Tibial nerve (tissue), 4 donors: ENCODE measurements around the gene TOP1. TPM values are rescaled to one million over a fixed set of nuclear protein-coding genes. Genes with fewer than 3 reads are reported as not detected.
A peak's percentile ranks its signal among the peaks of the same experiment; 100 is the strongest.

Experiments
- DNase-seq, 2 donors: peaks; one replicate each; pipeline ENCODE4 v3.0.0-alpha.2; 2019; ENCODE audit warnings: low spot score in 2 of 2
- H3K27ac ChIP-seq, 4 donors: fragments of 200-600 bp; sonication (generic) in 3 of 4; one replicate each; pipeline ENCODE4 v1.5.1; 2017 to 2019; ENCODE audit warnings: mild to moderate bottlenecking in 1 of 4
- H3K27me3 ChIP-seq, 2 donors: fragments of 200-600 bp; sonication (generic) in 1 of 2; one replicate each; pipeline versions ENCODE4 v1.5.1 to v1.6.0; 2017 to 2019
- H3K36me3 ChIP-seq, 3 donors: fragments of 200-600 bp; sonication (generic); one replicate each; pipeline ENCODE4 v1.5.1; 2018 to 2019
- H3K4me1 ChIP-seq, 4 donors: fragments of 200-600 bp; sonication (generic) in 3 of 4; one replicate each; pipeline ENCODE4 v1.5.1; 2017 to 2019
- H3K4me3 ChIP-seq, 4 donors: fragments of 200-600 bp; sonication (generic) in 3 of 4; one replicate each; pipeline ENCODE4 v1.5.1; 2017 to 2019; ENCODE audit warnings: mild to moderate bottlenecking in 1 of 4, moderate library complexity in 1 of 4
- H3K9me3 ChIP-seq, 4 donors: fragments of 200-600 bp; sonication (generic) in 3 of 4; one replicate each; pipeline ENCODE4 v1.5.1; 2017 to 2019
- CTCF ChIP-seq, 5 experiments: fragments of 200-600 bp in 3 of 5; fragments of 450-650 bp in 2 of 5; sonication (generic) in 3 of 5; IDR thresholded peaks; one replicate each; pipeline ENCODE4 v1.5.1; 2016 to 2019; ENCODE audit warnings: antibody characterized with exemption in 5 of 5, mild to moderate bottlenecking in 3 of 5, moderate library complexity in 2 of 5
- EP300 ChIP-seq, 2 donors: sonication (generic); formaldehyde crosslinking; IDR thresholded peaks; one replicate each; pipeline ENCODE4 v1.6.1; 2017; ENCODE audit warnings: antibody characterized with exemption in 2 of 2, mild to moderate bottlenecking in 1 of 2
- POLR2A ChIP-seq, 2 donors: fragments of 450-650 bp; IDR thresholded peaks; one replicate each; pipeline ENCODE4 v1.6.1; 2017; ENCODE audit warnings: antibody characterized with exemption in 2 of 2, mild to moderate bottlenecking in 2 of 2, moderate library complexity in 2 of 2
- whole genome bisulfite sequencing, 2 donors: methylation state at CpG; one replicate each; pipeline ENCODE4 v1.1.5; 2018; 5-methylcytosine and 5-hydroxymethylcytosine counted together
- total RNA-seq, 4 donors: library from RNA; depleted of rRNA; stranded (reverse); fragments of >200 nt; gene quantifications; one replicate each; pipeline ENCODE4 v1.1.0, GENCODE V29; 2016

TOP1 gene
- total RNA-seq, 4 donors from 2014 or later: 17.9 to 29.1 (median 23.1) TPM

DNA sequence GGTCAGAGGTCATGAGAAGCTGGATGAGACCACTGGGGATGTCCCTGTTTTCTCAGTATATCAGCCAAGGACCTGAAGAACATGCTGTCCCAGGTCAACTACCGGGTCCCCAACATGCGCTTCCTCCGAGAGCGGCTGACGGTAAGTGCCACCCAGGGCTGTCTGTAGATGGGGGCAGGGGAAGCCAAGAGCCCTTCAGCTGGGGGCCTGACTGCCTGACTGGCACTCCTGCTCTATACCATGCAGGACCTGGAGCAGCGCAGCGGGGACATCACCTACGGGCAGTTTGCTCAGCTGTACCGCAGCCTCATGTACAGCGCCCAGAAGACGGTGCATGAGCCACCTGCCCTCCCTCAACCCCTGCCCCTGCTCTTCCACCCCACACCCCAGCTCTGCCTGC lies 133.8 kb downstream of the TOP1 start:
- no peak for DNase-seq
- Histone ChIP-seq H3K4me1 (peaks cover 0 to 29% (median 15%) of the 10 kb centered on the region in 4 donors), H3K36me3 (peaks cover 2 to 72% (median 46%) of the 10 kb centered on the region in 3 donors), H3K27me3 (no peaks in the 10 kb centered on the region), H3K27ac (peak overlapping the region in 1 of 4 donors; percentile 25), H3K4me3 (no peak overlapping the region), H3K9me3 (no peaks in the 10 kb centered on the region)
- WGBS, 2 donors: 95% methylated on average over 10 to 11 of the region's 11 CpGs
- TF ChIP-seq POLR2A (IDR thresholded peaks at IDR 0.05): no peak
- TF ChIP-seq CTCF (IDR thresholded peaks at IDR 0.05): no peak
- TF ChIP-seq EP300 (IDR thresholded peaks at IDR 0.05): no peak

DNA sequence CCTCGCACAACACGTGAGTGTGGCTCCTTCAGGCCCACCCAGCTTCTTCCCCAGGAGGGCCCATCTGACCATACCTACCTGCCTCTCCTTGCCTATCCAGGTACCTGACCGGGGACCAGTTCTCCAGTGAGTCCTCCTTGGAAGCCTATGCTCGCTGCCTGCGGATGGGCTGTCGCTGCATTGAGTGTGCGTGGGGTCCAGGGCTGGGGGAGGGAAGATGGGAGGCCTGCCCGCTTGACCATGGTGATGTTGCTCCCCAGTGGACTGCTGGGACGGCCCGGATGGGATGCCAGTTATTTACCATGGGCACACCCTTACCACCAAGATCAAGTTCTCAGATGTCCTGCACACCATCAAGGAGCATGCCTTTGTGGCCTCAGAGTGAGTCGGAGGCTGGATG lies 135.2 kb downstream of the TOP1 start:
- Histone ChIP-seq H3K27ac (no peak overlapping the region), H3K4me1 (peaks cover 0 to 20% (median 8%) of the 10 kb centered on the region in 4 donors), H3K36me3 (peaks cover 2 to 86% (median 52%) of the 10 kb centered on the region in 3 donors), H3K9me3 (no peaks in the 10 kb centered on the region), H3K27me3 (no peaks in the 10 kb centered on the region), H3K4me3 (no peak overlapping the region)
- WGBS, 2 donors: 94 to 96% methylated on average over 11 of the region's 11 CpGs
- DNase-seq: no peak
- TF ChIP-seq POLR2A (IDR thresholded peaks at IDR 0.05): no peak
- no peak for TF ChIP-seq EP300 (IDR thresholded peaks at IDR 0.05)
- no peak for TF ChIP-seq CTCF (IDR thresholded peaks at IDR 0.05)

- Histone ChIP-seq H3K9me3 (no peaks in the 10 kb centered on the region), H3K27me3 (no peaks in the 10 kb centered on the region), H3K36me3 (peaks cover 2 to 92% (median 51%) of the 10 kb centered on the region in 3 donors), H3K27ac (no peak overlapping the region), H3K4me3 (no peak overlapping the region), H3K4me1 (peaks cover 0 to 16% (median 2%) of the 10 kb centered on the region in 4 donors)
- TF ChIP-seq EP300 (IDR thresholded peaks at IDR 0.05) (no peak), CTCF (IDR thresholded peaks at IDR 0.05) (no peak), POLR2A (IDR thresholded peaks at IDR 0.05) (no peak)
- no peak for DNase-seq
- WGBS, 2 donors: 86 to 91% methylated on average over 22 to 24 of the region's 24 CpGs
Observed at GRCh38 chr20:41165001-41165882, 136.6 kb downstream of the TOP1 start.

DNA sequence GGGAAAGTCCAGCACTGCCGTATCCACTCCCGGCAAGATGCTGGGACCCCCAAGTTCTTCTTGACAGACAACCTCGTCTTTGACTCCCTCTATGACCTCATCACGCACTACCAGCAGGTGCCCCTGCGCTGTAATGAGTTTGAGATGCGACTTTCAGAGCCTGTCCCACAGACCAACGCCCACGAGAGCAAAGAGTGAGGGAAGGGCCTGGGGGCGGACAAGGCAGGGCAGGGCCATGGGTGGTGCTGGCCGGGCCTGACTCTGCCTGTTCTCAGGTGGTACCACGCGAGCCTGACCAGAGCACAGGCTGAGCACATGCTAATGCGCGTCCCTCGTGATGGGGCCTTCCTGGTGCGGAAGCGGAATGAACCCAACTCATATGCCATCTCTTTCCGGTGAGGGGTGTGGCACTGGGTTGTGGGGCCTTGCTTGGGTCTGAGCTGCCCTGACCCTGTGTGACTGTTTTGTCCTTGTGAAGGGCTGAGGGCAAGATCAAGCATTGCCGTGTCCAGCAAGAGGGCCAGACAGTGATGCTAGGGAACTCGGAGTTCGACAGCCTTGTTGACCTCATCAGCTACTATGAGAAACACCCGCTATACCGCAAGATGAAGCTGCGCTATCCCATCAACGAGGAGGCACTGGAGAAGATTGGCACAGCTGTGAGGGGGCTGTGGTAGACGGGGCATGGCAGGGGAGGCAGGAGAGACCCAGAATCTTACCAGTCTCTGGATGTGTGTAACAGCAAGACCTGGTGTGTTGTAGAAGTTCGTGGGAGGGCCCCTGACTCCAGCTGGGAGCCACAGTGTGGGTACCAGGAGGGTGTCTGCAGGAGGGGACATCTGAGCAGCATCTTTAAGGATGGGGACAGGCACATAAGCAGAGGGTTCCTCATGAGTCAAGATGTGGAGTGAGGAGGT lies 137.8 kb downstream of the TOP1 start:
- no peak for DNase-seq
- H3K36me3 ChIP-seq: peaks cover 2 to 91% (median 51%) of the 10 kb centered on the region in 3 donors

More for the DNA sequence above, 137.8 kb downstream of the TOP1 start:
- Histone ChIP-seq H3K4me3 (no peak overlapping the region), H3K27me3 (no peaks in the 10 kb centered on the region), H3K9me3 (no peaks in the 10 kb centered on the region), H3K4me1 (peaks cover 0 to 5% (median 2%) of the 10 kb centered on the region in 4 donors), H3K27ac (peak overlapping the region in 1 of 4 donors; percentile 22)
- TF ChIP-seq POLR2A (IDR thresholded peaks at IDR 0.05) (no peak), CTCF (IDR thresholded peaks at IDR 0.05) (no peak), EP300 (IDR thresholded peaks at IDR 0.05) (no peak)
- 88 to 95% methylated on average over 23 to 27 of the region's 27 CpGs for WGBS, 2 donors
